HEK293 (cell line): ENCODE data around the gene COL4A1.

Source experiments
- ZBTB17 ChIP-seq: fragments of 450-650 bp; formaldehyde crosslinking; IDR thresholded peaks from 2 replicates; pipeline ENCODE4 v1.5.1; 2016; ENCODE audit warnings: missing biosample characterization, missing genetic modification characterization
- ZNF114 ChIP-seq: fragments of 450-650 bp; formaldehyde crosslinking; IDR thresholded peaks from 2 replicates; pipeline ENCODE4 v1.5.0; 2017; ENCODE audit warnings: missing biosample characterization, missing genetic modification characterization
- ZNF24 ChIP-seq: fragments of 450-650 bp; formaldehyde crosslinking; IDR thresholded peaks from 2 replicates; pipeline ENCODE4 v1.5.1; 2016; ENCODE audit warnings: missing biosample characterization, missing genetic modification characterization
- ZNF558 ChIP-seq: fragments of 450-650 bp; formaldehyde crosslinking; IDR thresholded peaks from 2 replicates; pipeline ENCODE4 v1.5.1; 2016; ENCODE audit warnings: missing biosample characterization, missing genetic modification characterization
- ZNF571 ChIP-seq: fragments of 450-650 bp; formaldehyde crosslinking; IDR thresholded peaks from 2 replicates; pipeline ENCODE4 v1.5.0; 2017; ENCODE audit warnings: missing biosample characterization, missing genetic modification characterization
- ZNF704 ChIP-seq: fragments of 450-650 bp; formaldehyde crosslinking; IDR thresholded peaks from 2 replicates; pipeline ENCODE4 v1.5.1; 2016; ENCODE audit warnings: missing biosample characterization, missing genetic modification characterization
- TF ChIP-seq, protein P1 (sequence below): fragments of 450-650 bp; formaldehyde crosslinking; IDR thresholded peaks from 2 replicates; pipeline ENCODE4 v1.5.1; 2016; ENCODE audit warnings: missing biosample characterization, missing genetic modification characterization
- TF ChIP-seq, protein P2 (sequence below): fragments of 450-650 bp; formaldehyde crosslinking; IDR thresholded peaks from 2 replicates; pipeline ENCODE4 v1.5.1; 2016; ENCODE audit warnings: missing biosample characterization, missing genetic modification characterization

- no peak for TF ChIP-seq ZNF114
- TF ChIP-seq ZNF571 (tag by site-specific recombination) = no peak
- TF ChIP-seq ZNF24 (tag by site-specific recombination) = no peak
- TF ChIP-seq, protein P1, sequence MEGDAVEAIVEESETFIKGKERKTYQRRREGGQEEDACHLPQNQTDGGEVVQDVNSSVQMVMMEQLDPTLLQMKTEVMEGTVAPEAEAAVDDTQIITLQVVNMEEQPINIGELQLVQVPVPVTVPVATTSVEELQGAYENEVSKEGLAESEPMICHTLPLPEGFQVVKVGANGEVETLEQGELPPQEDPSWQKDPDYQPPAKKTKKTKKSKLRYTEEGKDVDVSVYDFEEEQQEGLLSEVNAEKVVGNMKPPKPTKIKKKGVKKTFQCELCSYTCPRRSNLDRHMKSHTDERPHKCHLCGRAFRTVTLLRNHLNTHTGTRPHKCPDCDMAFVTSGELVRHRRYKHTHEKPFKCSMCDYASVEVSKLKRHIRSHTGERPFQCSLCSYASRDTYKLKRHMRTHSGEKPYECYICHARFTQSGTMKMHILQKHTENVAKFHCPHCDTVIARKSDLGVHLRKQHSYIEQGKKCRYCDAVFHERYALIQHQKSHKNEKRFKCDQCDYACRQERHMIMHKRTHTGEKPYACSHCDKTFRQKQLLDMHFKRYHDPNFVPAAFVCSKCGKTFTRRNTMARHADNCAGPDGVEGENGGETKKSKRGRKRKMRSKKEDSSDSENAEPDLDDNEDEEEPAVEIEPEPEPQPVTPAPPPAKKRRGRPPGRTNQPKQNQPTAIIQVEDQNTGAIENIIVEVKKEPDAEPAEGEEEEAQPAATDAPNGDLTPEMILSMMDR (tag by site-specific recombination) = no peak
- no peak for TF ChIP-seq ZBTB17 (tag by site-specific recombination)
- TF ChIP-seq ZNF704 (tag by site-specific recombination) = no peak
- TF ChIP-seq, protein P2, sequence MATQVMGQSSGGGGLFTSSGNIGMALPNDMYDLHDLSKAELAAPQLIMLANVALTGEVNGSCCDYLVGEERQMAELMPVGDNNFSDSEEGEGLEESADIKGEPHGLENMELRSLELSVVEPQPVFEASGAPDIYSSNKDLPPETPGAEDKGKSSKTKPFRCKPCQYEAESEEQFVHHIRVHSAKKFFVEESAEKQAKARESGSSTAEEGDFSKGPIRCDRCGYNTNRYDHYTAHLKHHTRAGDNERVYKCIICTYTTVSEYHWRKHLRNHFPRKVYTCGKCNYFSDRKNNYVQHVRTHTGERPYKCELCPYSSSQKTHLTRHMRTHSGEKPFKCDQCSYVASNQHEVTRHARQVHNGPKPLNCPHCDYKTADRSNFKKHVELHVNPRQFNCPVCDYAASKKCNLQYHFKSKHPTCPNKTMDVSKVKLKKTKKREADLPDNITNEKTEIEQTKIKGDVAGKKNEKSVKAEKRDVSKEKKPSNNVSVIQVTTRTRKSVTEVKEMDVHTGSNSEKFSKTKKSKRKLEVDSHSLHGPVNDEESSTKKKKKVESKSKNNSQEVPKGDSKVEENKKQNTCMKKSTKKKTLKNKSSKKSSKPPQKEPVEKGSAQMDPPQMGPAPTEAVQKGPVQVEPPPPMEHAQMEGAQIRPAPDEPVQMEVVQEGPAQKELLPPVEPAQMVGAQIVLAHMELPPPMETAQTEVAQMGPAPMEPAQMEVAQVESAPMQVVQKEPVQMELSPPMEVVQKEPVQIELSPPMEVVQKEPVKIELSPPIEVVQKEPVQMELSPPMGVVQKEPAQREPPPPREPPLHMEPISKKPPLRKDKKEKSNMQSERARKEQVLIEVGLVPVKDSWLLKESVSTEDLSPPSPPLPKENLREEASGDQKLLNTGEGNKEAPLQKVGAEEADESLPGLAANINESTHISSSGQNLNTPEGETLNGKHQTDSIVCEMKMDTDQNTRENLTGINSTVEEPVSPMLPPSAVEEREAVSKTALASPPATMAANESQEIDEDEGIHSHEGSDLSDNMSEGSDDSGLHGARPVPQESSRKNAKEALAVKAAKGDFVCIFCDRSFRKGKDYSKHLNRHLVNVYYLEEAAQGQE (tag by site-specific recombination) = no peak
- no peak for TF ChIP-seq ZNF558 (tag by site-specific recombination)
These were observed 22.3 kb upstream of the COL4A1 start for GRCh38 chr13:110329258-110329657.
